Right lobe of liver (tissue), 4 donors: ENCODE results near the gene KIF2A.

Experiments
- CTCF ChIP-seq, 4 donors: fragments of 200-600 bp in 3 of 4; fragments of 450-650 bp in 1 of 4; IDR thresholded peaks; one replicate each; pipeline versions ENCODE4 v1.5.1 to v1.8.0; 2016 to 2022; ENCODE audit warnings: antibody characterized with exemption in 4 of 4, mild to moderate bottlenecking in 2 of 4
- POLR2A ChIP-seq: fragments of 450-650 bp; IDR thresholded peaks from one replicate; pipeline ENCODE4 v1.6.1; 2017; ENCODE audit warnings: antibody characterized with exemption, mild to moderate bottlenecking
- donor health status: DM: no; HTN: no; CAD: no.
- donor health status: DM: no; HTN: no; CAD: no.
- donor health status: DM: no; HTN: yes; CAD: no.

- TF ChIP-seq CTCF (IDR thresholded peaks at IDR 0.05) = no peak
- TF ChIP-seq POLR2A = no peak
Measured at GRCh38 chr5:62419609-62420008, 113.6 kb downstream of the KIF2A start.
